HL-60 (cell line): ENCODE measurements around the gene SPATA9.

Experiments used
- CTCF ChIP-seq: IDR thresholded peaks from one replicate; pipeline ENCODE4 v1.5.1; 2011; ENCODE audit warnings: low read length, control low read depth, inconsistent platforms; ENCODE audit not compliant: insufficient read depth
- REST ChIP-seq: IDR thresholded peaks from 2 replicates; pipeline ENCODE4 v1.6.1; 2012; ENCODE audit warnings: low read depth; ENCODE audit not compliant: insufficient replicate concordance
- SPI1 ChIP-seq: IDR thresholded peaks from 2 replicates; pipeline ENCODE4 v1.6.1; 2012; ENCODE audit warnings: low read depth, mild to moderate bottlenecking, borderline replicate concordance

- no peak for TF ChIP-seq CTCF
- no peak for TF ChIP-seq REST
- TF ChIP-seq SPI1: no peak
These were observed 71.4 kb downstream of the SPATA9 start for GRCh38 chr5:95611396-95611795.
